Measurements from ENCODE around the gene NDUFV2. TPM values are rescaled to one million over a fixed set of nuclear protein-coding genes. Genes with fewer than 3 reads are reported as not detected.

NDUFV2 gene
- total and polyA plus RNA-seq, 2 of the 8 experiments (the other 6 are each of a cell fraction or from before 2014, with no cell fraction given): 90.8 to 191 TPM

- TF ChIP-seq CHD7 (IDR thresholded peaks at IDR 0.05; ENCODE audit: insufficient replicate concordance, low read length): no peak
- TF ChIP-seq NANOG (IDR thresholded peaks at IDR 0.05; ENCODE audit: insufficient read depth, low read depth, low read length, poor library complexity, severe bottlenecking): no peak
- no peak for TF ChIP-seq EZH2 (IDR thresholded peaks at IDR 0.05; ENCODE audit: low read depth, low read length, severe bottlenecking)
- no peak for TF ChIP-seq RXRA (IDR thresholded peaks at IDR 0.05; ENCODE audit: insufficient read depth, low read depth, low read length)
- TF ChIP-seq SIX5 (IDR thresholded peaks at IDR 0.05; ENCODE audit: low read depth, low read length): no peak
- no peak for TF ChIP-seq RNF2 (IDR thresholded peaks at IDR 0.05; ENCODE audit: borderline replicate concordance, low read depth, low read length, missing control alignments, poor library complexity, severe bottlenecking)
- TF ChIP-seq CEBPB (IDR thresholded peaks at IDR 0.05; ENCODE audit: low read depth, low read length): no peak
These were observed 57.5 kb downstream of the NDUFV2 start (continued) for GRCh38 chr18:9160014-9160413.
